GM12875 (cell line): ENCODE results near the gene ABCA1.

Source experiments
- H3K4me3 ChIP-seq: one replicate; pipeline ENCODE4 v1.5.1; 2011; ENCODE audit warnings: low read depth, low read length, control low read depth
- CTCF ChIP-seq: IDR thresholded peaks from 2 replicates; pipeline ENCODE4 v1.5.1; 2011; ENCODE audit warnings: low read depth, mild to moderate bottlenecking, control low read depth, inconsistent platforms, low read length, moderate library complexity, borderline replicate concordance; ENCODE audit not compliant: insufficient read depth

The ABCA1 gene

GRCh38 chr9:104802906-104803305, 125.0 kb downstream of the ABCA1 start:
- H3K4me3 ChIP-seq = no peak overlapping the region
- no peak for TF ChIP-seq CTCF

- no peak for TF ChIP-seq CTCF
- H3K4me3 ChIP-seq = no peak overlapping the region
Observed at GRCh38 chr9:104802110-104802509, 125.8 kb downstream of the ABCA1 start.

GRCh38 chr9:104800068-104800785, 127.7 kb downstream of the ABCA1 start:
- no peak for TF ChIP-seq CTCF
- no peak overlapping the region for H3K4me3 ChIP-seq

- TF ChIP-seq CTCF = no peak
- H3K4me3 ChIP-seq = no peak overlapping the region
Observed at GRCh38 chr9:104798209-104798995, 129.6 kb downstream of the ABCA1 start.

GRCh38 chr9:104795857-104796256, 132.1 kb downstream of the ABCA1 start:
- no peak for TF ChIP-seq CTCF
- no peak overlapping the region for H3K4me3 ChIP-seq

- TF ChIP-seq CTCF = no peak
- no peak overlapping the region for H3K4me3 ChIP-seq
Observed at GRCh38 chr9:104795082-104795481, 132.9 kb downstream of the ABCA1 start.

GRCh38 chr9:104794070-104794469, 133.9 kb downstream of the ABCA1 start:
- no peak for TF ChIP-seq CTCF
- H3K4me3 ChIP-seq = no peak overlapping the region
